GM12801 (cell line): ENCODE results near the gene SMOC2.

Source experiments
- CTCF ChIP-seq: IDR thresholded peaks from one replicate; pipeline ENCODE4 v1.5.1; 2011; ENCODE audit warnings: control low read depth; ENCODE audit not compliant: insufficient read length; ENCODE audit errors: extremely low read depth

SMOC2 gene

DNA sequence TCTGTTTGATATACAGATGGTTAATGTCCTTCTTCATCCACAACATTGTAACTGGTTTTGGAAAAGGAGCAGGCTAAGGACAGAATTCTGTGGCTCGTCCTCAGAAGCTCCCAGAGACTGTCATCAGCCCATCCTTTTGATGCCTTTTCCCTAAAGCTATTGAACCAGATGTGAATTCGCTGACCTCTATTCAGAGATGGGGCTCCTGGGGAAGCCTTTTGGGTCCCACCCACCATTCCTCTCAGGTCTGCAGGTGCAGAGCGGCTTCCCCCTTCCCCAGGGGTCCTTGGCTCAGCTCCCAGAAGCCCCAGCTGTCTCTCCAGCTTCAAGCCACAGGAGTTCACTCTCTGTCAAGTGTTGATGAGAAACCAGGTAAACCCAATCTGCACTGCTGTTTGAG, 191.7 kb downstream of the SMOC2 start:
- no peak for TF ChIP-seq CTCF

- no peak for TF ChIP-seq CTCF
Observed at GRCh38 chr6:168634541-168635328, 193.8 kb downstream of the SMOC2 start.

DNA sequence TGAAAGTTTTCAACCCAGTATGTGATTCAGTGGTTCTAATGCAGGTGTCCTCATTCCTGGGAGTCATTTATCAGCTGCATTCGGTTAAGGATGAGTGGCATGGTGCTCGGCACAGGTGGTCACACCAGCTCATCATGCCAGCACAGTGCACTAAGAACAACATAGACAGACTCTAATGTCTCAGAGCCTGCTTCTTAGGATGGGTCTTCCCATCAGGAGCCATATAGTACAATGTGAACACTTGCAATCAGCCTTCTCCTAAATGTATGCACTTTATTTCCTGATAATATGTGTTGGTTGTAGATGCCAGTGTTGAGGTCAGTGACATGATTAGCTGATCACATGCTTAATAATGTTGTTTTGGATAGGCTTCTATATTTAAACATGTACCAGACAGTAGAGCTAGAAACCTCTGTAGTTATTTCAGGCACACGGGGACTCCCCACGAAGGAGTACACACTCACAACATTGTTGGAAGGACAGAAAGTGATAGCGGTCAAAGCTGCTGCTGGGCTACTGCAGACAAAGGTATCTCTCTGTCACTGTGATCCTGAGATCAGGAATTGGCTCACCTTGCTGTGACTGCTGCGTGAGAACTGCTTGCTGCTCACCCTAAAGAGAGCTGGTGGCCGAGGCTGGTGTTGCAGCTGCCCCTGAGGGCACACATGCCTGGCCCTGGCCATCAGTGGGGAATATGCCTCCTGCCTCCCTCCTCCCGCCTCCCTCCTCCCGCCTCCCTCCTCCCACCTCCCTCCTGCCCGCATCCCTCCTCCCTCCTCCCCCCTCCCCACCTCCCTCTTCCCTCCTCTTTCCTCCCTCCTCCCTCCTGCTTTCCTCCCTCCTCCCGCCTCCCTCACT, 195.4 kb downstream of the SMOC2 start:
- TF ChIP-seq CTCF, result no peak

DNA sequence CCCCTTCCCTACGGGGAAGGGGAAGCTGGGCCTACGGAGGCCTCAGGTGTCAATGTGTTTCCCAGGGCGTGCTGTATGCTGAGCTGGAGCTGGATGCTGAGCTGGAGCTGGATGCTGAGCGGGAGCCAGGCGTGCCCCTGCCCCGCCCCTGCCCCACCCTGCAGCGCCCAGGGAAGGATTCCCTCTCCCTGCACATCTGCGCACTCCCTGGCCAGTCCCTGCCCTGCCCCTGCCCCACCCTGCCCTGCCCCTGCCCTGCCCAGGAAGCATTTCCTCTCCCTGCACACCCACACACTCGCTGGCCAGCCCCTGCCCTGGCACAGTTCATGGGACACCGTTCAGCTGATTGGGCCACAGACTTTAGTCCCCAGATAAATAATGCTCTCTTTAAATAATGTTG, 196.8 kb downstream of the SMOC2 start:
- no peak for TF ChIP-seq CTCF

- TF ChIP-seq CTCF, result no peak
Observed at GRCh38 chr6:168638468-168639271, 197.7 kb downstream of the SMOC2 start.

DNA sequence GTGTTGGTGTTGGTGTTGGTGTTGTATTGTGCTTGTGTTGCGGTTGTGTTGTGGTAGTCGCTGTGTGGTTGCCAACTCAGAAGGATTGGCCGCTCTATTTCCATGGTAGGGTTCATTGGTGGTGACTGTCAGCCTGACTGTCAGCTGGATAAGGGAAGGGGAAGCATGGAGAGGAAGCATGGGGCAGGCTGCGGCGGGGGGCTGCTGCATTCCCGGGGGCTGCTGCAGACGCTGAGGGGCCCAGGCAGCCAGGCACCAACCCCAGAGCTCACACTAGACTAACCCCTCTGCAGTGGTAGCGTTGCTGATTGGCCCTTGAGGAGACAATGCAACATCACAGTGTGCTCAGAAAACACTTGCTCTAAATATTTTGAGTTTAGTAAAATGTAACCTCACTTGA, 199.2 kb downstream of the SMOC2 start:
- TF ChIP-seq CTCF, result no peak

- TF ChIP-seq CTCF, result no peak
Observed at GRCh38 chr6:168640768-168641167, 199.8 kb downstream of the SMOC2 start.
